ENCODE measurements around the gene KATNAL2. TPM values are rescaled to one million over a fixed set of nuclear protein-coding genes. Genes with fewer than 3 reads are reported as not detected.

Gene KATNAL2
- total and polyA plus RNA-seq, 2 experiments from 2014 or later = 3.9 to 4.1 TPM

- Histone ChIP-seq H3K27ac (no peak overlapping the region), H3K4me1 (ENCODE audit: insufficient read depth) (no peaks in the 10 kb centered on the region), H3F3A (ENCODE audit: insufficient read depth) (no peaks in the 10 kb centered on the region), H3K27me3 (replicated peaks; ENCODE audit: insufficient read depth) (no peaks in the 10 kb centered on the region), H3K79me2 (ENCODE audit: insufficient read depth) (peaks cover 100% of the 10 kb centered on the region), H4K20me1 (ENCODE audit: insufficient read depth) (no peaks in the 10 kb centered on the region), H2AFZ (no peak overlapping the region), H3K4me2 (ENCODE audit: unreplicated experiment) (no peak overlapping the region), H3K9me2 (ENCODE audit: insufficient read depth) (no peaks in the 10 kb centered on the region), H3K9me3 (ENCODE audit: low read depth) (no peaks in the 10 kb centered on the region), H3K9ac (no peak overlapping the region), H3K36me3 (ENCODE audit: low read depth) (peaks cover 8% of the 10 kb centered on the region), H3K4me3 (no peak overlapping the region)
- in situ Hi-C loops (cut with MboI) = no loop called here
- DNase-seq = no peak
- TF ChIP-seq EZH2phosphoT487 (IDR thresholded peaks at IDR 0.05; ENCODE audit: insufficient read depth, low read depth) (no peak), EZH2 (IDR thresholded peaks at IDR 0.05; ENCODE audit: insufficient read depth, poor library complexity, severe bottlenecking) (no peak)
- 97 to 100% methylated on average over 1 of the region's 1 CpG for WGBS, 2 experiments (ENCODE audit: low coverage in 1 of 2, low lambda C conversion rate in 2 of 2, missing lambda C conversion rate in 2 of 2)
These were observed 24.0 kb upstream of the KATNAL2 start for GRCh38 chr18:46893360-46893759.

- Histone ChIP-seq H3K4me2 (ENCODE audit: unreplicated experiment) (no peak overlapping the region), H3K4me3 (no peak overlapping the region), H3K27ac (no peak overlapping the region), H4K20me1 (ENCODE audit: insufficient read depth) (no peaks in the 10 kb centered on the region), H3K9me2 (ENCODE audit: insufficient read depth) (no peaks in the 10 kb centered on the region), H3K27me3 (replicated peaks; ENCODE audit: insufficient read depth) (no peaks in the 10 kb centered on the region), H2AFZ (no peak overlapping the region), H3K9me3 (ENCODE audit: low read depth) (no peaks in the 10 kb centered on the region), H3K4me1 (ENCODE audit: insufficient read depth) (no peaks in the 10 kb centered on the region), H3K9ac (no peak overlapping the region), H3K36me3 (ENCODE audit: low read depth) (peaks cover 2% of the 10 kb centered on the region), H3F3A (ENCODE audit: insufficient read depth) (no peaks in the 10 kb centered on the region), H3K79me2 (ENCODE audit: insufficient read depth) (peaks cover 100% of the 10 kb centered on the region)
- no peak for DNase-seq
- no peak for TF ChIP-seq EZH2 (IDR thresholded peaks at IDR 0.05; ENCODE audit: insufficient read depth, poor library complexity, severe bottlenecking)
- TF ChIP-seq EZH2phosphoT487 (IDR thresholded peaks at IDR 0.05; ENCODE audit: insufficient read depth, low read depth) = no peak
- in situ Hi-C loops (cut with MboI) = no loop called here
- 98 to 100% methylated on average over 2 of the region's 2 CpGs for WGBS, 2 experiments (ENCODE audit: low coverage in 1 of 2, low lambda C conversion rate in 2 of 2, missing lambda C conversion rate in 2 of 2)
These were observed 23.3 kb upstream of the KATNAL2 start for GRCh38 chr18:46894124-46894523.

- no peaks in the 10 kb centered on the region for H3K9me2 ChIP-seq (ENCODE audit: insufficient read depth)
- no peaks in the 10 kb centered on the region for H3K9me3 ChIP-seq (ENCODE audit: low read depth)
- no peak for DNase-seq
- peaks cover 100% of the 10 kb centered on the region for H3K79me2 ChIP-seq (ENCODE audit: insufficient read depth)
- no peak overlapping the region for H3K27ac ChIP-seq
- no peak overlapping the region for H3K9ac ChIP-seq
- no peaks in the 10 kb centered on the region for H3K4me1 ChIP-seq (ENCODE audit: insufficient read depth)
- H2AFZ ChIP-seq = no peak overlapping the region
- no peaks in the 10 kb centered on the region for H3K36me3 ChIP-seq (ENCODE audit: low read depth)
- peaks cover 8% of the 10 kb centered on the region; the same call in 1 of the 2 replicates for H4K20me1 ChIP-seq (ENCODE audit: insufficient read depth)
- no peaks in the 10 kb centered on the region for H3F3A ChIP-seq (ENCODE audit: insufficient read depth)
- no peak overlapping the region for H3K4me3 ChIP-seq
- in situ Hi-C loops (cut with MboI) = no loop called here
- H3K4me2 ChIP-seq (ENCODE audit: unreplicated experiment) = no peak overlapping the region
- WGBS, 2 experiments (ENCODE audit: low coverage in 1 of 2, low lambda C conversion rate in 2 of 2, missing lambda C conversion rate in 2 of 2) = 96 to 98% methylated on average over 2 of the region's 2 CpGs
- no peaks in the 10 kb centered on the region for H3K27me3 ChIP-seq (replicated peaks; ENCODE audit: insufficient read depth)
- TF ChIP-seq EZH2 (IDR thresholded peaks at IDR 0.05; ENCODE audit: insufficient read depth, poor library complexity, severe bottlenecking) = no peak
- no peak for TF ChIP-seq EZH2phosphoT487 (IDR thresholded peaks at IDR 0.05; ENCODE audit: insufficient read depth, low read depth)
These were observed 18.0 kb upstream of the KATNAL2 start for GRCh38 chr18:46899274-46899948.

GRCh38 chr18:46903406-46903805, 14.0 kb upstream of the KATNAL2 start:
- Histone ChIP-seq H2AFZ (no peak overlapping the region), H3K9me2 (ENCODE audit: insufficient read depth) (no peaks in the 10 kb centered on the region), H3K36me3 (ENCODE audit: low read depth) (no peaks in the 10 kb centered on the region), H3K9ac (no peak overlapping the region), H3K4me2 (ENCODE audit: unreplicated experiment) (no peak overlapping the region), H3K4me1 (ENCODE audit: insufficient read depth) (no peaks in the 10 kb centered on the region), H3F3A (ENCODE audit: insufficient read depth) (no peaks in the 10 kb centered on the region; the same call in 1 of the 2 replicates), H4K20me1 (ENCODE audit: insufficient read depth) (peaks cover 18% of the 10 kb centered on the region; the same call in 1 of the 2 replicates), H3K27me3 (replicated peaks; ENCODE audit: insufficient read depth) (no peaks in the 10 kb centered on the region), H3K79me2 (ENCODE audit: insufficient read depth) (peaks cover 100% of the 10 kb centered on the region), H3K4me3 (no peak overlapping the region), H3K27ac (no peak overlapping the region), H3K9me3 (ENCODE audit: low read depth) (no peaks in the 10 kb centered on the region)
- in situ Hi-C loops (cut with MboI) = no loop called here
- TF ChIP-seq EZH2phosphoT487 (IDR thresholded peaks at IDR 0.05; ENCODE audit: insufficient read depth, low read depth) (no peak), EZH2 (IDR thresholded peaks at IDR 0.05; ENCODE audit: insufficient read depth, poor library complexity, severe bottlenecking) (no peak)
- whole genome bisulfite sequencing, 2 experiments (ENCODE audit: low coverage in 1 of 2, low lambda C conversion rate in 2 of 2, missing lambda C conversion rate in 2 of 2) = 94 to 99% methylated on average over 3 of the region's 3 CpGs
- no peak for DNase-seq

Measured in GM23248 (cell line).